GM12878 (cell line): ENCODE measurements around the gene P4HTM.

ENCODE experiments used
- CREM ChIP-seq: IDR thresholded peaks from 2 replicates; pipeline ENCODE4 v1.6.1; 2014; ENCODE audit warnings: antibody characterized with exemption, low read depth
- CTCF ChIP-seq, 3 experiments: IDR thresholded peaks in 2 of 3; conservative IDR thresholded peaks in 1 of 3; 2 replicates each; pipeline ENCODE4 v1.5.1; 2011; ENCODE audit warnings: low read depth in 3 of 3, low read length in 3 of 3, mild to moderate bottlenecking in 3 of 3, control low read depth in 2 of 3, moderate library complexity in 2 of 3, inconsistent platforms in 1 of 3, mixed read lengths in 1 of 3; ENCODE audit not compliant: control insufficient read depth in 2 of 3, insufficient read depth in 1 of 3; ENCODE audit errors: extremely low read depth in 1 of 3
- MYC ChIP-seq: IDR thresholded peaks from 2 replicates; pipeline ENCODE4 v1.6.1; 2011; ENCODE audit warnings: mild to moderate bottlenecking, low read length, moderate library complexity, inconsistent platforms; ENCODE audit not compliant: insufficient read depth, insufficient replicate concordance, insufficient read length, severe bottlenecking
- REST ChIP-seq: IDR thresholded peaks from 2 replicates; pipeline ENCODE4 v1.6.1; 2012; ENCODE audit warnings: mild to moderate bottlenecking, low read depth, low read length
- TBL1XR1 ChIP-seq: IDR thresholded peaks from 2 replicates; pipeline ENCODE4 v1.6.1; 2012; ENCODE audit warnings: low read depth, low read length, improper control_type of control experiment
- ZNF24 ChIP-seq: fragments of 450-650 bp; IDR thresholded peaks from 2 replicates; pipeline ENCODE4 v1.6.1; 2017; ENCODE audit warnings: antibody characterized with exemption, mild to moderate bottlenecking
- TF ChIP-seq, protein P1 (sequence below): fragments of 450-650 bp; IDR thresholded peaks from 2 replicates; pipeline ENCODE4 v1.6.1; 2016; ENCODE audit warnings: mild to moderate bottlenecking, moderate library complexity, borderline replicate concordance

GRCh38 chr3:48962340-48962739 is 27.7 kb upstream of the P4HTM start:
- TF ChIP-seq REST, result no peak
- TF ChIP-seq, protein P1, sequence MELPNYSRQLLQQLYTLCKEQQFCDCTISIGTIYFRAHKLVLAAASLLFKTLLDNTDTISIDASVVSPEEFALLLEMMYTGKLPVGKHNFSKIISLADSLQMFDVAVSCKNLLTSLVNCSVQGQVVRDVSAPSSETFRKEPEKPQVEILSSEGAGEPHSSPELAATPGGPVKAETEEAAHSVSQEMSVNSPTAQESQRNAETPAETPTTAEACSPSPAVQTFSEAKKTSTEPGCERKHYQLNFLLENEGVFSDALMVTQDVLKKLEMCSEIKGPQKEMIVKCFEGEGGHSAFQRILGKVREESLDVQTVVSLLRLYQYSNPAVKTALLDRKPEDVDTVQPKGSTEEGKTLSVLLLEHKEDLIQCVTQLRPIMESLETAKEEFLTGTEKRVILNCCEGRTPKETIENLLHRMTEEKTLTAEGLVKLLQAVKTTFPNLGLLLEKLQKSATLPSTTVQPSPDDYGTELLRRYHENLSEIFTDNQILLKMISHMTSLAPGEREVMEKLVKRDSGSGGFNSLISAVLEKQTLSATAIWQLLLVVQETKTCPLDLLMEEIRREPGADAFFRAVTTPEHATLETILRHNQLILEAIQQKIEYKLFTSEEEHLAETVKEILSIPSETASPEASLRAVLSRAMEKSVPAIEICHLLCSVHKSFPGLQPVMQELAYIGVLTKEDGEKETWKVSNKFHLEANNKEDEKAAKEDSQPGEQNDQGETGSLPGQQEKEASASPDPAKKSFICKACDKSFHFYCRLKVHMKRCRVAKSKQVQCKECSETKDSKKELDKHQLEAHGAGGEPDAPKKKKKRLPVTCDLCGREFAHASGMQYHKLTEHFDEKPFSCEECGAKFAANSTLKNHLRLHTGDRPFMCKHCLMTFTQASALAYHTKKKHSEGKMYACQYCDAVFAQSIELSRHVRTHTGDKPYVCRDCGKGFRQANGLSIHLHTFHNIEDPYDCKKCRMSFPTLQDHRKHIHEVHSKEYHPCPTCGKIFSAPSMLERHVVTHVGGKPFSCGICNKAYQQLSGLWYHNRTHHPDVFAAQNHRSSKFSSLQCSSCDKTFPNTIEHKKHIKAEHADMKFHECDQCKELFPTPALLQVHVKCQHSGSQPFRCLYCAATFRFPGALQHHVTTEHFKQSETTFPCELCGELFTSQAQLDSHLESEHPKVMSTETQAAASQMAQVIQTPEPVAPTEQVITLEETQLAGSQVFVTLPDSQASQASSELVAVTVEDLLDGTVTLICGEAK, result no peak
- no peak for TF ChIP-seq CREM
- TF ChIP-seq CTCF (IDR thresholded peaks at IDR 0.05 in 2 of 3, conservative IDR thresholded peaks at IDR 0.05 in 1 of 3; ENCODE audit: control insufficient read depth in 2 of 3, extremely low read depth in 1 of 3, insufficient read depth in 1 of 3, low read depth in 3 of 3, low read length in 3 of 3), result no peak
- TF ChIP-seq MYC, result no peak
- no peak for TF ChIP-seq TBL1XR1
- TF ChIP-seq ZNF24, result no peak
